ENCODE data around the gene FOXO6.

Gene FOXO6

DNA sequence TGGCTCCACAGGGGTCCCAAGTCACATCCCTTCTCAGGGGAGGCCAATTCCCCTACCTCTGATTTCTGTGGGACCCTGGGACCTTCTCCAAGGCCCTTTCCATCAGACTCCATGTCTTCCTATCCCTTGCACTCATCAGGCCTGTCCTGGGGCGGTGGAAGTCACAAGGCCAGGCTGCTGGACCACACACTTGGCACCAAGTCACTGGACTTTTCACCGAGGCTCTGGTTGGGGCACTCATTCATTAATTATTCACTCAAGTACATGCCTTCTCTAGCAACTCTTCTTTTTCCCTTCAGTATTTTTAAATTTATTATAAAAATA is 11.2 kb upstream of the FOXO6 start:
- DNase-seq (ENCODE audit: low read depth in 3 of 3) = no peak

DNA sequence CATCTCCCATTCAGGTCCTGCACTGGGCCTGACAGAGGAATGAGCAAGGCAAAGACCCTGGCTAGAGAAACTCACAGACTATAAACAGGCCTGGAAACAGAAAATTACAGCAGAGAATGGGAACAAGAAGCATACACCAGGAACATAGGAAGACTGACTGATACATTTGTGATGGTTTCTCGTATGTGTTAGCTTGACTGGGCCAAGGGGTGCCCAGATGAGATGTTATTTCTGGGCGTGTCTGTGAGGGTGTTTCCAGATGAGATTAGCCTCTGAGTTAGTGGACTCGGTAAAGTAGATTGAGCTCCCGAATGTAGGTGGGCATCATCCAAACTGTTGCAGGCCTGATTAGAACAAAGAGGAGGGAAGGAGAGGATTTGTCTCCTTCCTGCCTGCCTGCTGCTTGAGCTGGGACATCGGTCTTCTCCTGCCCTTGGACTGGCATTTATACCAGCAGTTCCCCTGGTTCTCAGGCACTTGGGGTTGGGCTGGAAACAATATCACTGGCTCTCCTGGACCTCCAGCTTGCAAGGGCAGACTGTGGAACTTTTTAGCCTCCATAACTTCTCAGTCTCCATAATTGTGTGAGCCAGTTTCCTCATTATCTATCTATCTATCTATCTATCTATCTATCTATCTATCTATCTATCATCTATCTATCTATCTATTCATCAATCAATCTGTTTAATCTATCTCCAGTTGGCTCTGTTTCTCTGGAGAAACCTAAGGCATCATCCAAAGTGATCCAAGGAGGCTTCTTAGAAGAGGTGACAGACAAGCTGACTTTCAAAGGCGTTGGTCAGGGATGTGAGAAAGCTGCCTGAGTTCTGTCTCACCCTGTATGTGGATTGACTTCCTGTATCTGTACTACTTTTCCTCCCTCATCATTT is 9.7 kb upstream of the FOXO6 start:
- no peak for DNase-seq (ENCODE audit: low read depth in 3 of 3)

DNA sequence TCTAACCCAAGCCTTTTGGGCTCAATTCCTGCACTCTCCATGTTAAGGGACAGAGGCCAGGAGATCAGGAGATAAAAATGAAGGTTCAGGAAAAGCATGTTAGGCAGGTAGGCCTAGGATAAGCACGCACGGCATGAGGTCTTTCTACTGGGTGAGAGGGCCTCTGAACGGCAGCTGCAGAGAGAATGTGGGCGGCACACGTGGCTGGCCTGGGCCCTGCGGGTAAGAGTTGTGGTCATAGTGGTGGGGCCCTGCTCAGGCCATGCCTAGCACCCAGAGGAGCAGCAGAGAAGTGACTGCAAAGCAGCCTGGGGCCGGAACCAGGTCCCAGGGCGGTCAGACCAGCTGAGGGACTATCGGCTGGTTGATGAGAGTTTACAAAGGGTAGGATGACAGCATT is 7.5 kb upstream of the FOXO6 start:
- no peak for DNase-seq (ENCODE audit: low read depth in 3 of 3)

DNA sequence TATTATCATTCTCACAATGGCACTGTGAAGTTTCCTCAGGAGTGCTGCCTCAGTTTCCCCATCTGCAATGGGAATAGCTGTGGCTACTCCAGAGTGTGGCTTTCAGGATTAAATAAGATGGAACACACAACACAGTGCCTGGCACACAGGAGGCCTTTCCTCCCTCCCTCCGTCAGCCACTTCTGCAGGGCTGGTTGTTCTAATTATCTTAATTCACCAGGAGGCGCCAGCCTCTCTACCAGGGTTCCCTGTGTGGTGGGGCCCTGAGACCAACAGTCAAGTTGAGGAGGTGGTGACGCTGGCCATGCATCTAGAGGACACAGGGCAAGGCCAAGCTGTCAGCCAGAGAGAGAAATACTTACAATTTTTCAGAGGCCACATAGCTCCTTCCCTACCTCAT is 6.3 kb upstream of the FOXO6 start:
- DNase-seq (ENCODE audit: low read depth in 3 of 3) = no peak

DNA sequence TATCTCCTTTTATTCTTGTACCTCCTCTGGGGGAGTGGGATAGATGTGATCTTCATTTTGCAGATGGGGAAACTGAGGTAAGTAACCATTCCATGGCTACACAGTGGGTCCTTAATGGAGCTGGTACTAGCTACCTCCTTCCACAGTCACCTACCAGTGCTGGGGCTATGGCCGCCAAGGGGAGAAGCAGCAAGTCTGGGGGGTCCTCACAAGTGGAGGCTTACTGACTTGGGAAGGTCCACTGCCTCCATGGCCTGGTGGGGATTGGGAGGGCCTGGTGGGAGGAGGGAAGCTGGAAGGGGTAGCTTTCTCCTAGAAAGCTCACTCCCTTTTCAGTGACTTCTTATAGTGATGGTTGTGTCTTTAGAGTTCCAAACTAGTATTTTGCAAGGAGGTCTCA is 5.9 kb upstream of the FOXO6 start:
- no peak for DNase-seq (ENCODE audit: low read depth in 3 of 3)

DNA sequence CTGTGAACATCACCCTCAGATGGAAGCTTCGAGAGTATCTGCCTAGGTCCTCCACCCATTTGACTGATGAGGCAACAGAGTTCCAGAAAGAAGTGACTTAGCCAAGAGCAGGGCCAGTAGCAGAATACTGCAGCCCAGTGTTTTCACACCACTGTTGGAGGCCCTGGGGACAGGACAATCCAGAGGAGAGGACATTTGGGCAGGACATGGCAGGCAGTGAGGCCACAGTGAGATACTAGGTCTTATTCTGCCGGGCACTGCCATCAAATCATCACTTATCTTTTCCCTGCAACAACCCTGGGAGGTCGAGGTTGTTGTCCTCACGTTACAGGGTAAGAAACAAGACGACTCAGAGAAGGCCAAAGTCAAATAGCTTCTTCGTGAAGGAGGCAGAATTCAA is 5.5 kb upstream of the FOXO6 start:
- DNase-seq (ENCODE audit: low read depth in 3 of 3) = no peak

DNA sequence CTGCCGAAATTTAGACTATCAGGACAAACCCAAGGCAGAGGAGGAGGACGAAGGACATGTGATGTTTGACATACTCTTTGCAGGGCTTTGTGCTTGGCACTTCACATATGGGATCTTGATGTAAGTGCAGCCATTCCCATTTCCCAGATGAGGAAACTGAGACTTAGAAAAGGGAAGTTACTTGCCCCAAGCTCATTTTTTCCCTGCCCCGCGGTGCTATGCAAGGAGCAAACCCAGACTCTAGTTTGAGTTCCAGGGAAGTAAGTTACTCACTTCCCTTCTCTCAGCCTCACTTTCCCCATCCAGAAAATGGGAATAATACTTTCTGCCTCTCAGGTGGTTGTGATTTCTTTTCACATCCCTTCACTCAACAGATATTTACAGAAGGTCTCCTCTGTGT is 4.5 kb upstream of the FOXO6 start:
- no peak for DNase-seq (ENCODE audit: low read depth in 3 of 3)

DNA sequence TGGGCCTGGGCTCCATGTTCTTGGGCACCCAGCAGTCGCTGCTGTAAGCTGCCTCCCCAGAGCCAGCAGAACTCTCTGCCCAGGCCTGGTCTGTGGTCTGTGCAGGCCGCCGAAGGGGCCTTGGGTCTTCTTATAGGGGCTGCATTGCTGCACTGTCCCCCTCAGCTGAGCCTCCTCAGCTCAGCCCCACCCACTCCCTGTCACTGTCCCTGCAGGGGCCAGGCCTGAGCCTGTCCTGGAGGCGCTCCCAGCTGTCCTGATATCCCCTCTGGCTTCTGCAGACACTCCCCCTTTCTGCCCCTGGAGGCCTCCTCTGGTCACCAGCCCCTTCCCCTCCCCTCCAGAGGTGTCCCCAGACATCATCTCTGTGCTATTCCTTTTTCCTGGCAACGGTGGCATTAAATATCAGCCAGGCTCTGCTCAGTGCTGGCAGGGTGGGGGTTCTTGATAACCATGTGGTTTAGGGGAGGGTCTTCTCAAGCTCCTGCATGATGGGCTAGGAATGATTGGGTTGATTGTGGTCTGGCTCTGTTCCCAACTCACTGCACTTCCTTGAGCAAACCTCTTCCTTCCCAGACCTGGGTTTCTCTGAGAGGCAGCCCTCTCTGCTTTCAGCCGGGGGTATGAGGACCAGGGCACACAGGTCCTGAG is 3.7 kb upstream of the FOXO6 start:
- no peak for DNase-seq (ENCODE audit: low read depth in 3 of 3)

DNA sequence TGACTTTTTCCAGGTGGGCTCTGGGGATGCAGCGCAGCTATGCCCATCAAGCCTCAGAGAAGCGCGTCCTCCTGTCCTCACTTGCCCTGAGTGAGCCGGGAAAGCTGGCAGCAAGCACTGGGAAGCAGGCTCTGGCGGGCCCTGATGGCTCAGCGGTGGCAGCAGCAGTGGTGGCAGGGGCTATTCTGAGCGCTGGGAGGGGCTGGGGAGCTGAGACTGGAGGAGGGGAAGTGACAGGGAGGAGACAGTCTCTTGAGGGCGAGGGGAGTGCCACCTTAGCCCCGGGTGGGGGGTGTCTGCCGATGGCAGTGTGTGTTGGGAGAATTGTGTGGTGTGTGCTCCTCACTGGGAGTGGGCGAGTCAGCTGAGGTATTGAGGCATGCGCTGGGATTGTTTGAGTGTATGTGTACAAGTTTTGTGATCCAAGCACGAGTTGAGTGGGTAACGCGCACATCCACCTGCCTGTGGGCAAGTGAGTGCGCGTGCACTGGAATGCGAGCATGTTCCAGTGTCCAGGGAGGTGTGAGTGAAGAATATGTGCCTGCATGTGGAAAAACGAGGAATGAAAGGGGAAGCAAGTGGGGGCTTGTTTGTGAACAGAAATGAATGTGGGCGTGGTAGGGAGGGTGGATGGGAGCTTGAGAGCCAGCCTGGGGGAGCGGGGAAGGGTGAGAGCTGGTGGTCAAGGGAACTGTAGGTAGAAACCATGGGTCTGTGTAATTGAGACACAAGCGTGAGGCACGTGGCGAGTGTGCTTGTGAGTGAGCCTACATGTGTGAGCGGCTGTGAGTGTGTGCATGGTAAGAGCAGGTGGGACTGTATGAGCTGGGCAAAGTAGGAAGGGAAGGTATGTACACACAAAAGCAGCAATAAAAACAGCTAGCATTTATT is 2.9 kb upstream of the FOXO6 start:
- DNase-seq (ENCODE audit: low read depth in 3 of 3) = no peak

DNA sequence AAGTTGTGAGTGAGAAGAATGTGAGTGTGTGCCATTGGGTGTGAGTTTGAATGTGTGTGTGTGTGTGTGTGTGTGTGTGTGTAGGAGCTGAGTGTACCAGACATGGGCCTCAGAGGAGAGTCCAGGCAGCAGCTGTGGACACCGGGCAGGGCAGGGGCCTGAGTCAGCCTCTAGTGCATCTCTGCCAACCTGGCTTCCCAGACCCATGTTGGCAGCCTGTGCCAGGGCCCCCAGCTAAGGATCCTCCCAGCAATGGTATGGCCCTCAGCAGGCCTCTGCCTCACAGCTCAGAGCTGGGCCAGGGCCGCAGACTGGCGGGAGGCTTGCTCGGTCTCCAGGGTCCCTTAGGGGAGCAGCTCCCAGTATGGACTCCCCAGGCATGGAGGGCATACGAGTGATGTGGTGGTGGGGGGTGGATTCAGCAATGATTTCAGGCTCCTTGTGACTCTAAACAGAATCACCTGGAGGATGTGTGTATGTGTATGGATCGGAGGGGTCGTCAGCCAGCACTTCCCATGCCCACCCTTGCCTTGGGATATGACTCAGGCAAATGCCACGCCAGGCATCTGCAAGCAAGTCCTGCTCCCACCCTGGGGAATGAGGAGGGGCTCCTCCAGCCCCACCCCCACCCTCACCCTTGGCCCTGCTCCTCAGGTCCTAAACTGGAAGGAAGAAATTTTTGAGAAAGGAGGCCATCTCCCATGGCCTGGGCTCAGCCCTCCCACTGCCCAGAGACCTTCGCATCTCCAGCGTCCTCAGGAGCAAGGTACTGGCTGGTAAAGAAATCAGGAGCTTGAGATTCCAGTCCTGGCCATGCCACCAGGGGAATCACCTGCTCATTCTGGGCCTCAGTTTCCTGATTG is 1.8 kb upstream of the FOXO6 start:
- no peak for DNase-seq (ENCODE audit: low read depth in 3 of 3)

DNA sequence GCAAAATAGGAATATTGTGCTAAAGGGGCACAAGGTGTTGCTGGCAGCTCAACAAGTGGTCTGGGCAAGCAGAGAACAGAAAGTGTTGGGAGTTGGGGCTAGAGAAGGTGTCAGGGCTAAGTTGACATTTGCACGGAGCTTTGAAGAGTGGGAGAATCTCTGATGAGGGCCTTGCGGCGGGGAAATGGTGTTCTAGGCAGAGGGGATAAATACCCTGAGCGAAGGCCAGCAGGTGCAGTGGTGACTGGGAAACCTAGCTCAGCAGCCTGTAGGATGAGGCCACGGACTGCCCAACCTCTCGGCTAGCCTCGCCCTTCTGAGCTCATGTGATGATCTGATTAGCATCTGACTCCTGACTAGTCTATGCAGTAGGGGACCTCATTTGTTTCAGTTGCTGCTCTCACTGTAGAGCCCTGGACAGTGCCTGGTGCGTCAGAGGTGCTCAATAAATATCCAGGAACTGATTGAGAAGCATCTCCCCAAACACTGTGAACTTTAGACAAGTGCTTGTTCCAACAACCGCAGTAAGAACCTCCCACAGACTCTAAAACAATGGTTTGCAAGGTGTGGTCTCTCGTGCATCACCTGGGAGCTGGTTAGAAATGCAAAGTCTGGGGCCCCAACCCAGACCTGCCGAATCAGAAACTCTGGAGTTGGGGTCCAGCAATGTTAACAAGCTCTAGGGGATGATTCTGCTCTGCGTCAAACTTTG is 1.0 kb upstream of the FOXO6 start:
- DNase-seq (ENCODE audit: low read depth in 3 of 3) = no peak

DNA sequence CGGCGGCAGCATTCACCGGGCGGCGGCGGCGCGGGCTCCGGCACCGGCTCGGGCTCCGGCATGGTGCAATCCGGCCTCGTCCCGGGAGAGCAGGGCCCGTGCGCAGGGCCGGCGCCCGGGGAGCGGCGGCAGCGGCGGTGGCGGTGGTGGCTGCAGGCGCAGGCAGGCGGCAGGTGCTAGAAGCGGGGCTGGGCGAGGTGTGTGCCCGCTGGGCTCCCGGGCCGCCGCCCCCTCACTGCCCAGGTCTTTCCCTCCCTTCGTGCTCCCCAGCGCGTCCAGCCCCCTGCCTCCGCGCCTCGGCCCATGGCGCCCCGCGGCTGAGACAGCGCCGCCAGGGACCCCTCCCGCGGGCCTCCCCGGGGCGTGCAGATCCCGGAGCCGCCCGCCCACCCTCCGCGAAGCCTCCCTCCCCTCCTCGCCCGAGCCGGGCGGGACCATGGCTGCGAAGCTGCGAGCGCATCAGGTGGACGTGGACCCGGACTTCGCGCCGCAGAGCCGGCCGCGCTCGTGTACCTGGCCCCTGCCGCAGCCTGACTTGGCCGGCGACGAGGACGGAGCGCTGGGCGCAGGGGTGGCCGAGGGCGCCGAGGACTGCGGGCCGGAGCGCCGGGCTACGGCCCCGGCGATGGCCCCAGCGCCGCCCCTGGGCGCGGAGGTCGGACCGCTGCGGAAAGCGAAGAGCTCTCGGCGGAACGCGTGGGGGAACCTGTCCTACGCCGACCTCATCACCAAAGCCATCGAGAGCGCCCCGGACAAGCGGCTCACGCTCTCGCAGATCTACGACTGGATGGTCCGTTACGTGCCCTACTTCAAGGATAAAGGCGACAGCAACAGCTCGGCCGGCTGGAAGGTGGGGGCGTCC is 492 bp downstream of the FOXO6 start:
- DNase-seq (ENCODE audit: low read depth in 3 of 3) = no peak

DNA sequence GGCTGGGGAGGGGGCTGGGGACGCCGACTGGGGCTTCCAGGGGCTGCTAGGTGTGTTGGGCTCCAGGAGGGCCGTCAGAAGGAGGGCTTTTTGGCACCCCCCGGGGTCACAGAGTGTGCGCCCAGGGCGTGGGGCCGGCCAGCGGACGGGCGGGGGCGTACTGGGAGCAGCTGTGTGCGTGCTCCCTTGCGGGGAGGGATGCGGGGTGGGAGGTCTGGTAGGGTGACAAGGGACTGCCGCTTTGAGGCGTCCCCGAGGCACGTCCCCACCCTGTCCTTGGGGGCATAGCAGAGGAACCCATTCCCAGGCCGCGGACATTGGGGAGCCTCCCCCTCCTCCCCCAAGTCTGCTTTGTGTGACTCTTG is 1.1 kb downstream of the FOXO6 start:
- no peak for DNase-seq (ENCODE audit: low read depth in 3 of 3)

DNA sequence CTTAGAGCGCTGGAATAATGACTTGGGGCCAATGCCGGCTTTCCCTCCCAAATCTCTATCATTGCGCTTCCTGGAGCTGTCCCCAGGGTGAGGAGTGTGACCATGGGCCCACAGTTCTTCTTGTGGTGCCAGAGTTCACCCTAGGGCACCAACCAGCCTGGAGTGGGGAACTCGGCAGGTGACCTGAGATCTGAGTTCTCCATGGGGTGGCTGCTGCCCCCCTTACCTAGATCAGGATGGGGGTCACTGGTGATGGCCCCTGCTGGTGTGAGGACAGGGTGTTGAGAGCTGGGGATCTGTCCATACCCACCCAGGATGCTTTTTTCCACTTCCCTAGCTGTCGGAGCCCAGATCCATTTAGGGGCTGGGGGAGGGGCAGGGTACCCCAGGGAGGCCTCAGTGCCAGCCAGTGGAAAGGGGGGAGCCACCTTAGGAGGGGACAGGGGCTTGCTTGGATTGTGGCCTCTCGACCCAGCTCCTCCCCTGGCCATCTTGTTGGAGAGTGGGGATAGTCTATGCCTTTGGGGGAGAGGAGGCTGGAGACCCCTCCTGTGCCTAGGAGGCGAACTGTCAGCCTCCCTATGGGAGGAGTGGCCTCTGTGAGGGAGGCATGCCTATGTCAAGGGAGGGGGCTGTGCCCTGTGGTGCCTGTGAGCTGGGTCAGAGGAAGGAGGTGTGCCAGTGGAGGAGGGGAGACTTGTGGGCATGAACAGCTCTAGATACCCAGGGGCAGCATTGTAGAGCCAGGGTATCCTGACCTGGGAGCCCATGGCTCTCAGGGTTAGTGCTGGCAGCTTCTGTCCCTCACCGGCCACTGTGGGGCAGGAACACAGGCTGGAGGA is 1.7 kb downstream of the FOXO6 start:
- DNase-seq (ENCODE audit: low read depth in 3 of 3) = no peak

DNA sequence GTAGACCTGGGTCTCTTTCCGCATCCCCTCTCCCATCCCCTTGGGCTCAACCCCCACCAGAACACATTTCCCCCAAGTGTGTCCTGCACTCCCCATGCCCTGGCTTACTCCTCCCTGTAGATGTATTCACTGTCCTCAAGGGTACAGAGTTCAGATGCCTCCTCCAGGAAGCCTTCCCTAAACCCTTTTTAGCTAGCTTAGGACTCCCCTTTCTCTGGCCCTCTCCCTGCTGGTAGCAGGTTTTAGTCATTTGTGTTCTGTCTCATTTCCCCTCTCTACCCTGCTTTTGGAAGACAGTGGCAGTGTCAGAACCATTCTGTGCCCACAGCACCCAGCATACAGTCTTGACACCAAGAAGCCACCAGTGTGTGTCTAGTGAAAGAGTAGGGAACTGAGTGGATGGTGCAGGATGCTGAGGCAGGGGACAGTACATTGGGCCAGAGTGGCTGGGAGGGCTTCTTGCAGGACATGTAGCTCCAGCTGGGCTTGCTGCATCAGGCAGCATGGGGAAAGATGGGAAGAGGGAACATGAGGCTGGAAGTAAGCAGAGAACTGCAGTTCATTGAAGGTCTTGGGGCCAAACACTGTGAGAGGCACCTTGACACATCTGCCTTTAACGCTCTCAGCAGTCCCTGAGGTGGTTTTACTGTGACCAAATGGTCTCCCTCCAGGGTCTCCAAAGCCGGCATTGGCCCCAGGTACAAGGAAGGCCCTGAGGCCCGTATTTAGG is 2.5 kb downstream of the FOXO6 start:
- no peak for DNase-seq (ENCODE audit: low read depth in 3 of 3)

DNA sequence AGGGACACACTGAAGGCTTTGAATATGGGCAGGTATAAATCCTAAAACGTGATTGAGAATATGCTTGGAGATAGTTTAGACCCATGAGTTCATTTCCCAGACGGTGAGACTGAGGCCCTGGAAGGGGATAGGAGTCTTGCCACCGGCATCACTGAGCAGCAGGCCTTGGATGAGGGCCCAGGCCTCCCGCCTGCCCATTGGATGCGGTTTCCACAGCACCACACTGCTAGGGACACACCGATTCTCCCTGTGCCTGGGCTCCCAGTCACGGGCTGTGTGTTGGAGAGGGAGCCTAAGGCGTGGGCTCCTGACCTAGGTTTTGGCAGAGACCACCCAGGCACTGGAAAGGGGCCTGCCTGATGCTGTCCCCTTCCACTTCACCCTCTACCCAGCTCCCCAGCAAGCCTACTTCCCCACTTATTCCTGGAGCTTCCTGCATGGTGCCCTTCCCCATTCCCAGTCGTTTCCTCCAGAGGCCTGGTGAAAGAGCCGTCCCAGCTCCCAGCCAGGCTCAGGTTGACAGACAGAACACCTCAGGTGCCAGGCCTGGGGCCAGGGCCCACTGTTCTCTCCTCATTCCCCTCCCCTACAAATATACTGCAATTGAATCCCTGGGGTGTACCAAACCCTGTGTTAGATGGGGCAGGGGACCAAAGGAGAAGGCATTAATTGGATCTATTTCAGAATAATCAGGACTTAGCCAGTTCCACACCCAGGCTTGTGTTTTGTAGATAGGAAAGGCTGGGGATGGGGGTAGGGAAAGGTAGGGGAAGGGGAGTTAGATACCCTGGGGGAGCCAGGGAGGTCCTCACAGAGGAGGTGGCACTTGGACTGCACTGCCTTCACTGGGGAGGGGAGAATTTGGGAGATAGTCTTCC is 3.4 kb downstream of the FOXO6 start:
- DNase-seq (ENCODE audit: low read depth in 3 of 3) = no peak

DNA sequence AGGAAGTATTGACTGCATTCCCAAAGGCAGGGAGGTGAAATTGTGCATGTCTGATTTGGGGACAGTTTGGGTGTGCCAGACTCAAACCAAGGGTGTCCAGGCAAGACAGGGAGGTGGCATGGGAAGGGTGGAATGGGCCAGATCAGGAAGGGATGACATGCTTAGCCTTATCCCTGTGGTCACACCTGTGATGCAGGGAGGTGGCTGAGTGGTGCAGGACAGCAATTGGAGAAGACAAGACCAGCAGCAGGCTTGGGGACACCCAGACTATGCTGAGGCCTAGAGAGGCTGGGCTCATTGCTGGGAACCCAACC is 4.0 kb downstream of the FOXO6 start:
- DNase-seq (ENCODE audit: low read depth in 3 of 3) = no peak
